IMR-90 (cell line): ENCODE results near the gene COX7B.
"Not testable (repeated sequence)": the region's sequence is repeated elsewhere in the genome, so short reads cannot be mapped to it uniquely, and the experiment has no call there.

Source experiments
- CTCF ChIP-seq: conservative IDR thresholded peaks from 2 replicates; pipeline ENCODE4 v1.5.1; 2012; ENCODE audit warnings: mild to moderate bottlenecking, low read depth, low read length, improper control_type of control experiment
- POLR2A ChIP-seq: IDR thresholded peaks from 2 replicates; pipeline ENCODE4 v1.6.1; 2012; ENCODE audit warnings: mild to moderate bottlenecking, low read depth, low read length
- RFX5 ChIP-seq: IDR thresholded peaks from 2 replicates; pipeline ENCODE4 v1.8.0; 2012; ENCODE audit warnings: low read depth, mild to moderate bottlenecking, low read length, moderate library complexity

- not testable (repeated sequence) for TF ChIP-seq CTCF, RFX5, POLR2A
Observed at GRCh38 chrX:77881418-77881817, 17.9 kb upstream of the COX7B start.
